Myometrial cell (primary cell): Measurements from ENCODE around the gene EXOSC2. TPM values are rescaled to one million over a fixed set of nuclear protein-coding genes. Genes with fewer than 3 reads are reported as not detected.

Experiments
- total RNA-seq: library from RNA; depleted of rRNA; stranded (reverse); fragments of >200 nt; gene quantifications from 2 replicates; pipeline ENCODE4 v1.2.3, GENCODE V29; 2015

EXOSC2 gene
- 21.4 and 26.8 TPM in 2 replicates for total RNA-seq

GRCh38 chr9:130693426-130694191 is at the start of gene EXOSC2:
TSS of gene EXOSC2 (plus strand) at chr9:130693780. CDS start at chr9:130693792, 12 bp downstream.

DNA sequence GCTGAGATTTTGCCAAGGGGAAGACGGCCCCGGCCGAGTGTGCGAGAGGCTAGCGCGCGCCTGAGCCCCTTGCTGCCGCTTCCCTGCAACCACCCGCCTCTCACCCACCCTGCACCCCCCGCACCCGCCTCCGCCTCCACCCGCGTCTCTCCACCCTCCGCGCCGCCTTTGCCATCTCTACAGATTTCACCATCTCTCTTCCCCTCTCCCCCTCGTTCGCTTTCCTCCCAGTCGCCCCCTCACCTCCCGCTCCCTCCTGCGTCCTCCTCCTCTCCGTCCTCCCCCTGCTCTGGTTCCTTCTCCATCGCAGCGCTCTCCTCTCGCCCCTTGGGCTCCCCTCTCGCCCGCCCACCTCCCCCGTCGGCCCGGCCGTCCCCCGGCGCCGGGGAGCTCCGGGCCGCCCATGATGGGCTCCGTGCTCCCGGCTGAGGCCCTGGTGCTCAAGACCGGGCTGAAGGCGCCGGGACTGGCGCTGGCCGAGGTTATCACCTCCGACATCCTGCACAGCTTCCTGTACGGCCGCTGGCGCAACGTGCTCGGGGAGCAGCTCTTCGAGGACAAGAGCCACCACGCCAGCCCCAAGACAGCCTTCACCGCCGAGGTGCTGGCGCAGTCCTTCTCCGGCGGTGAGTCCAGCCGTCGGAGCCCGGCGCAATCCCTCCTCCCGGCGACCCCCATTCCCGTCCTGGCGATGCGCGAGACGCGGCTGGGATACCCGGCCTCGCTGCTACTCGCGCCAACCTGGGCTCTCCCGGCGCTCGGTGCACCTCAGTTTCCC is 29.1 kb upstream of the EXOSC2 start, which contains the start of gene PRDM12:
PRDM12 (plus strand) TSS at position 344 of the 778 bp plus-strand sequence; CDS start at position 404, 60 bp downstream.

Other genes with a start within 250 kb of the EXOSC2 start
- 85.3 and 85.4 TPM in 2 replicates for gene ASS1, start 248.8 kb upstream of the EXOSC2 start, total RNA-seq
- gene FUBP3, start 114.2 kb upstream of the EXOSC2 start, total RNA-seq = 27.4 and 31.9 TPM in 2 replicates
- gene PRDM12, start 29.2 kb upstream of the EXOSC2 start, total RNA-seq = not detected in 2 replicates
- 38.3 and 41.5 TPM in 2 replicates for gene ABL1, start 141.5 kb downstream of the EXOSC2 start, total RNA-seq
- gene QRFP, start 203.0 kb downstream of the EXOSC2 start, total RNA-seq = not detected in 2 replicates
- gene FIBCD1, start 245.5 kb downstream of the EXOSC2 start, total RNA-seq = 0.29 and 2.8 TPM in 2 replicates